ENCODE results near the gene RUVBL1.

DNA sequence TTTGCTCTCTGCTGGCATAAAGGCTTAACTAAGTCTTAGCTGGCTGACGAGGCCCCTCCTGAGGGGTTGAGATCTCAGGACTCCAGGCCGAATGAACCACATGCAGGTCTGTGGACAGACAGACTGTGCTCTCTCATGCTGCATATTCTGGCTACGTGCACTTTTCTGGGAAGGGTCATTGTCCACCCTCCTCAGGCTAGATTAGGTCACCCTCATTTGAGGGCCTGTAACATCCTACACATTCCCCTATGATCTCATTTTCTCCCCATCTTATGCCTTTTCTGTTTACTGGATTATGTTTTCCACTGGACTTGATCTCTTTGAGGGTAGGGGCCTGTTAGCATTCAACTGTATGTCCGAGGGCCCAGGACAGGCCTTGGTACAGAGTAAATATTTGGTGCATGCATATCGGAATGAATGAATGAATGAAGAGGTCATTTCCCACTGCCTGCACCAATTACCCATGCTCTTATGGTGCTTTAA, 43.4 kb upstream of the RUVBL1 start:
- TF ChIP-seq NFYB (IDR thresholded peaks at IDR 0.05; ENCODE audit: insufficient read depth, low read depth, low read length) (no peak), BCL11A (IDR thresholded peaks at IDR 0.05; ENCODE audit: low read depth, low read length) (no peak), NFIC (IDR thresholded peaks at IDR 0.05; ENCODE audit: low read depth, low read length) (no peak), EZH2 (IDR thresholded peaks at IDR 0.05; ENCODE audit: borderline replicate concordance, control insufficient read depth, low read depth, low read length) (no peak), SIN3A (IDR thresholded peaks at IDR 0.05; ENCODE audit: low read depth, low read length) (no peak), EP300 (IDR thresholded peaks at IDR 0.05; ENCODE audit: borderline replicate concordance in 1 of 2, control insufficient read depth in 1 of 2, low read depth in 2 of 2, low read length in 2 of 2) (no peak), HDGF (IDR thresholded peaks at IDR 0.05) (no peak)
- TF ChIP-seq, protein P1, sequence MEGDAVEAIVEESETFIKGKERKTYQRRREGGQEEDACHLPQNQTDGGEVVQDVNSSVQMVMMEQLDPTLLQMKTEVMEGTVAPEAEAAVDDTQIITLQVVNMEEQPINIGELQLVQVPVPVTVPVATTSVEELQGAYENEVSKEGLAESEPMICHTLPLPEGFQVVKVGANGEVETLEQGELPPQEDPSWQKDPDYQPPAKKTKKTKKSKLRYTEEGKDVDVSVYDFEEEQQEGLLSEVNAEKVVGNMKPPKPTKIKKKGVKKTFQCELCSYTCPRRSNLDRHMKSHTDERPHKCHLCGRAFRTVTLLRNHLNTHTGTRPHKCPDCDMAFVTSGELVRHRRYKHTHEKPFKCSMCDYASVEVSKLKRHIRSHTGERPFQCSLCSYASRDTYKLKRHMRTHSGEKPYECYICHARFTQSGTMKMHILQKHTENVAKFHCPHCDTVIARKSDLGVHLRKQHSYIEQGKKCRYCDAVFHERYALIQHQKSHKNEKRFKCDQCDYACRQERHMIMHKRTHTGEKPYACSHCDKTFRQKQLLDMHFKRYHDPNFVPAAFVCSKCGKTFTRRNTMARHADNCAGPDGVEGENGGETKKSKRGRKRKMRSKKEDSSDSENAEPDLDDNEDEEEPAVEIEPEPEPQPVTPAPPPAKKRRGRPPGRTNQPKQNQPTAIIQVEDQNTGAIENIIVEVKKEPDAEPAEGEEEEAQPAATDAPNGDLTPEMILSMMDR (IDR thresholded peaks at IDR 0.05 in 2 of 3, conservative IDR thresholded peaks at IDR 0.05 in 1 of 3; ENCODE audit: control insufficient read depth in 2 of 3, extremely low read depth in 1 of 3, insufficient read depth in 1 of 3, low read depth in 3 of 3, low read length in 3 of 3) = no peak
- TF ChIP-seq, protein P2, sequence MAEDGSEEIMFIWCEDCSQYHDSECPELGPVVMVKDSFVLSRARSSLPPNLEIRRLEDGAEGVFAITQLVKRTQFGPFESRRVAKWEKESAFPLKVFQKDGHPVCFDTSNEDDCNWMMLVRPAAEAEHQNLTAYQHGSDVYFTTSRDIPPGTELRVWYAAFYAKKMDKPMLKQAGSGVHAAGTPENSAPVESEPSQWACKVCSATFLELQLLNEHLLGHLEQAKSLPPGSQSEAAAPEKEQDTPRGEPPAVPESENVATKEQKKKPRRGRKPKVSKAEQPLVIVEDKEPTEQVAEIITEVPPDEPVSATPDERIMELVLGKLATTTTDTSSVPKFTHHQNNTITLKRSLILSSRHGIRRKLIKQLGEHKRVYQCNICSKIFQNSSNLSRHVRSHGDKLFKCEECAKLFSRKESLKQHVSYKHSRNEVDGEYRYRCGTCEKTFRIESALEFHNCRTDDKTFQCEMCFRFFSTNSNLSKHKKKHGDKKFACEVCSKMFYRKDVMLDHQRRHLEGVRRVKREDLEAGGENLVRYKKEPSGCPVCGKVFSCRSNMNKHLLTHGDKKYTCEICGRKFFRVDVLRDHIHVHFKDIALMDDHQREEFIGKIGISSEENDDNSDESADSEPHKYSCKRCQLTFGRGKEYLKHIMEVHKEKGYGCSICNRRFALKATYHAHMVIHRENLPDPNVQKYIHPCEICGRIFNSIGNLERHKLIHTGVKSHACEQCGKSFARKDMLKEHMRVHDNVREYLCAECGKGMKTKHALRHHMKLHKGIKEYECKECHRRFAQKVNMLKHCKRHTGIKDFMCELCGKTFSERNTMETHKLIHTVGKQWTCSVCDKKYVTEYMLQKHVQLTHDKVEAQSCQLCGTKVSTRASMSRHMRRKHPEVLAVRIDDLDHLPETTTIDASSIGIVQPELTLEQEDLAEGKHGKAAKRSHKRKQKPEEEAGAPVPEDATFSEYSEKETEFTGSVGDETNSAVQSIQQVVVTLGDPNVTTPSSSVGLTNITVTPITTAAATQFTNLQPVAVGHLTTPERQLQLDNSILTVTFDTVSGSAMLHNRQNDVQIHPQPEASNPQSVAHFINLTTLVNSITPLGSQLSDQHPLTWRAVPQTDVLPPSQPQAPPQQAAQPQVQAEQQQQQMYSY (CRISPR knock-in tag; IDR thresholded peaks at IDR 0.05) = no peak
